Stimulated activated CD4-positive, alpha-beta T cell treated with anti-CD3 and anti-CD28 coated beads, Interleukin-1b, Interleukin-23, amount 100 ng/mL, for 4 hours (primary cell): Measurements from ENCODE around the gene MSMB.
"Not testable (repeated sequence)": the region's sequence is repeated elsewhere in the genome, so short reads cannot be mapped to it uniquely, and the experiment has no call there.

ENCODE experiments used
- DNase-seq, 2 donors: peaks; one replicate each; pipeline ENCODE4 v3.0.0-alpha.2; 2020; ENCODE audit warnings: low read depth in 2 of 2

The MSMB gene

DNA sequence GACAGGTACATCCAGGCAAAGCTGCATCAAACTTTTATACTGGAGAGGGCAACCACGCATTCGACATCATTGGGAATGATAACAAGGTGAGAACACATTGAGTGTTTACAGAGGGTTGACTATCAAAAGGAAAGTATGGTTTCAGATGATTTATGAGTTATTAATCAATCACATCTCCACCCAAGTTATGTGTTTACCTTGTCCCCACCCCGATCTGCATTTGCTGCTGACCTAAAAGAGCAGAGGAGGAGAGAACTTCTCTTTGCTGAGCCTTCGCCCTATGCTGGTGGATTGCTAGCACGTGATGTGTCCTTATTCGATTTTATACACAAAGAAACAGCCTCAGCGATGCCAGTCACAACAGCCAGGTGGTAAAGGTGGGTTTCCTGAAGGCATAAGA lies at the start of gene MSMB:
MSMB (minus strand) TSS at position 9 of the 400 bp plus-strand sequence. CDS start 32 bp downstream, outside the sequence.
- DNase-seq: no peak

DNA sequence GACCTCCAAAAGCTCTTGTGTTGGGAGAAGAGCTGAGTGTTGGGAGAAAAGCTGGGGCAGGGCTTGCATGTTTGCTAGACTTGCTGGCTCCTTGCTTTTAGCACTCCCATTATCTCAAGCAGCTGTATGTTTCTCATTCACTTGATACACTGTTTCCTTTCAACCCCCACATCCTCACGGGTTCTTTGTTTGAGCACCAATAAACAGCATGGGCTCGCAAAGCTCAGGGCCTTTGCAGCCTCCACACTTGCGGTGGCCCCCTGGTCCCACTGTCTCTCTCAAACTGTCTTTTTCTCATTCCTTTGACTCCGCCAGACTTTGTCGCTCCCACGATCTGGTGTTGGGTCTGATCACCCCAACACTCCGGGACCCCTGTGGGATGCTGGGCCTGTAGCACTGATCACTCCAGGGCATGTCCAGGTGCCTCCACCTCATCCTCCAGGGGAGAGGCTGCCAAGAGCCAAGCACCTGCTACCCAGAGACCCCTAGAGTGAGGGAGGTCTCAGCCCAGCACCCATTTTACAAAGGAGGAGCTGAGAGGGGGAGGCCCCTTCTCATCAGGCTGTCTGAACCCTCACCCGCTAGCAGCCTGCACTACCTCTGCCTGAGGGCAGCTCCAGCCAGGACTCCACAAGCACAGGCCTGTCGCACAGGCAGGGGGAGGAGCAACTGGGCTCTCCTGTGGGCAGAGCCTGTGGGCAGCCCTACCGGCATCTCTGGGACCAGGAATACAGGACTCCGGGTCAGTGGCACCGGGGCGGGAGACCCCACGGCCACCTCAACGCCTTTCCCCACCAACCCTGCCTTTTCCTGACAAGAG lies 49.1 kb upstream of the MSMB start:
- no peak for DNase-seq

GRCh38 chr10:46094197-46094500 lies 48.1 kb upstream of the MSMB start:
- DNase-seq: no peak

DNA sequence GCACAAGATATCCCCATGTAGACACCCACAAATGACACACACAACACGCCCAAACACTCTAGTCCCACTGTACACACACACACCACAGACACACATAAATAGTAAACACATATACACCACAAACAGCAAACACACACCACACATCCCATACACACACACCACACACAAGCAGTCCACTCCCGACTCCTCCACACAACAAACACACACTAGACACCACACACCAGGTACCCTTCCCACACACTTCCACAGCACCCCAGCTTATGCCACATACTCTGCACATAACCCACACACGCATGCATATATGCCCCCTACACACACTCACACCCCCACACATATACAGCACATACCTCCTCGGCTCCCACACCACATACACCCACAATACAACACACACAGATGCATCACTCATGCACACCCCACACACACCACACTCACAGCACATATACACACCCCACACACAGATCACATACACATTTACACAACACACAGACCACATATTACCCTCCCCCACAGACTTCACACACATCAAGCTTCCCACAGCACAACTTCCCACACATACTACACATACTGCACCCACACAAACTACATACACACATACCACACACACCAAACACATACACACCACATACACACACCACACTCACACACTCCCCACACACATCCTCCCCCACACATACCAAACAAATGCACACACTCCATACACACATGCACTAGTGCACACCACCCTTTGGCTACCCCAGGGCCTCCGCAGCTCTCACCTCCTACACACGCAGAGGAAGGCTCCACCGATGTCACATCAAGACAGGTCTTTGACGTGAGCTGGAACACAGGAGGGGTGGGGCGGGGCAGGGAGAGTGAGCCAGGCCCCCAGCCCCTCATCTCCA lies 47.5 kb upstream of the MSMB start:
- not testable (repeated sequence) for DNase-seq

- no peak for DNase-seq
Observed at GRCh38 chr10:46092524-46093081, 46.5 kb upstream of the MSMB start.

- DNase-seq: no peak
Observed at GRCh38 chr10:46091828-46092523, 45.9 kb upstream of the MSMB start.

- no peak for DNase-seq
Observed at GRCh38 chr10:46091080-46091827, 45.2 kb upstream of the MSMB start.

GRCh38 chr10:46090258-46090812 lies 44.3 kb upstream of the MSMB start:
- DNase-seq: no peak

- not testable (repeated sequence) for DNase-seq
Observed at GRCh38 chr10:46087381-46087780, 41.3 kb upstream of the MSMB start.

DNA sequence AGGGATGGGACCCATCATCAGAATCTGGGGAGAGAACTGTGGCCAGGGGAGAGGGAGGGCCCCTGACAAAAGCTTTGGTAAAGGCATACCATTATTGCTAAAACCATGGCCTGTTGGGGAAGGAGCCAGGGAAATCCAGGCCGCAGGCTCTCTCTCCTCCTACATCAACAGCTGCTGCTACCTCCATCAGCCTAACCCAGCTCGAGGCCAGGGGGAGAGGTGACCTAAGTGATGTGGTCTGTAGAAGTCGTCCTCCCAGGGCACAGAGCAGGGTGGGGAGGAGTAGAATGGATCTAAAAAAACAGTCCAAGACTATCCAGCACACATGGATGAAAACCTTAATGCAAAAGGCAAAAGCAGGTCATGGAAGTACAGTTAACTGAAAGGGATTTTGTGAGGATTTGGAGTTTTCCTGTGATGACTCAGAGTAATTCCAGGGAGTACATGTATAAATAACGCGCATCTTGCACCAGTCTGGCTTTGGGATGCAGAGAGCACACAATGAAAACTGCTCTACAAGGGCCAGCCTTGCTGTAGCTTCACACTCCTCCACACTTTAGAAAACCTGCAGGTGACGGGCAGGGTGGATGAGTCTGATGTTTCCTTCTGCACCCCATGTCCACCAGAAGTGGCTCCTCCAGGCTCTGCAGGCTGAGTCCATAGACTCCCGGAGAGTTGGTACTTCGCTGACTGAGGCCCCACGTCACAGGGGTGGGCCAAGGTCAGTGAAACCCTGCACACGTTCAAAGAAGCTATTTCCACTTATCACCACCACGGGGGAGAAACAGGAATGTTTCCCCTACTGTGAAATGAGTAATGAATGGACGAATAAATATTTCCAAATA lies 38.5 kb upstream of the MSMB start:
- DNase-seq: no peak

DNA sequence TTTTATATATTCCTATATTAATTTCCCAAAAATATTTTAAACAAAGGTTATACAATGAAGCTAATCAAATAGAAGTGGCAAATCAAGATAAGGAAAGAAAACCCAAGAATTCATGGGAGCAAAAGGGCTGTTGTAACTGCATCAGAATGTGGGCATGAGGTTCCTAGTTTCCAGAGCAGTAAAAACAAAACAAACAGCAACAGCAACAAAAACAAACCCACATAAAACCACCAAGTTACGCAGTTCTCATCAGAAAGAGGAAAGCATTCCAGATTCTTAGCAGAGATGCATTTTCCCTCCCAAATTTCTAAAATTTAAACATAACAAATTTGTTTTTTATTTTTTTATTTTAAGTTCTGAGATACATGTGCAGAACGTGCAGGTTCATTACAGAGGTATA lies 34.8 kb upstream of the MSMB start:
- no peak for DNase-seq

GRCh38 chr10:46079831-46080585 lies 33.9 kb upstream of the MSMB start:
- no peak for DNase-seq

- no peak for DNase-seq
Observed at GRCh38 chr10:46077731-46078413, 31.8 kb upstream of the MSMB start.

DNA sequence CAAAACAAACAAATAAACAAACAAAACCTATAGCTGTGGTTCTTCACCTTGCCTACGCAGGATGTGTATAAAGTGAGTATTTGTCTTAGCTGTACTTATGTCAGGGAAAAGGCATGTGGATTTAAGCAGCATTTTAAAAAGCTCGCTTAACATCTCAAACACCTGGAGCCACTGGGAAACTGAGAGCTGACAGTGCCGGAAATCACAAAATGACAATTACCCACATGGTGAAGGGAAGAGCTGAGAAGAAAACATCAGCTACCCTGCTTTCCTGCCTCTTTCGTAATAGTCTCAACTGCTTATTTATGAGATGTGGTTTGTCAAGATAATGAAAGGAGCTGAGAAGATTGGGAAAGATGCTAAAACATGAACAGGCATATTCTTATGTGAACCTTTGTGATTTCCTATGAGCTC lies 31.1 kb upstream of the MSMB start:
- DNase-seq: no peak

GRCh38 chr10:46075869-46076268 lies 29.8 kb upstream of the MSMB start:
- DNase-seq: no peak

DNA sequence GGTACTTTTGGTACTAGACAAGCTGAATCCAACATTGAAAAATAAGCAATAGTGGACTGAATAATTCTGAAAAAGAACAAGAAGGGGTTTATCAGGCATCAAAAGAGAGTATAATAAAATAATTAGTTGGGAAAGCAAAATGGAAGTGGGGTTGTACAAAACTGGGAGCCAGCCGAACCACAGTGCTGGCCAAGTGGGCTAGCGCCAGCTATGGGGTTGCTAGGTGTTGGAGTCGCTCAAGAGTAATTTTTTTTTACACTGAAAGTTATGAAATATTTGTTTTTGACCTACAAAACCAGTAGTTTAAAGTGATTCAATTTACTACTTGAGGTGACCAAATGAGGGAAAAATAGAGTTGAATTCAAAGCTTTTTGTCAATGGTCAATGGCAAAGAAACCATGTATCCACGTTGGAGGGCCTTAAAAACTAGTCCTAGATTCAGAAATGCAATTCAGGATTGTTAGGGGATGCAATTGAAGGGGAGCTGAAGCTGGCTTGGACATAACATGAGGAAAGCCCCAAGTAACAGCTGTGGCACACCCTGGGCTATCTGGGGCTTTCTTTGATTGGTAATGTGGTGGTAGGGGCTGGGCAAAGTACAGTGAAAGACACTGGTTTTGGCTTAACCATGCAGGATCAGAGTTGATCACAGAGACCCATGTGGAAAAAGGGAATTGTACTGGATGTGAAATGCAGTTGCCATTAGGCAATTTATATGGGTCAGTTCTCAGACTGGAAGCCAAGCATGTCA lies 28.3 kb upstream of the MSMB start:
- no peak for DNase-seq

- DNase-seq: no peak
Observed at GRCh38 chr10:46073564-46073963, 27.5 kb upstream of the MSMB start.

- DNase-seq: no peak
Observed at GRCh38 chr10:46070749-46071148, 24.7 kb upstream of the MSMB start.
